OCI-LY1 (cell line): ENCODE measurements around the gene RAB4B.

Source experiments
- CTCF ChIP-seq: fragments of 200-600 bp; sonication (generic), shearing (Covaris generic); IDR thresholded peaks from 2 replicates; pipeline ENCODE4 v1.5.1; 2017; ENCODE audit warnings: mild to moderate bottlenecking, antibody characterized with exemption, low read length, moderate library complexity, mixed read lengths
- EZH2 ChIP-seq: fragments of 200-600 bp; sonication (generic), shearing (Covaris generic); IDR thresholded peaks from 2 replicates; pipeline ENCODE4 v1.8.0; 2017; ENCODE audit warnings: borderline replicate concordance, mixed run types, mild to moderate bottlenecking, antibody characterized with exemption, low read length, moderate library complexity, mixed read lengths

- no peak for TF ChIP-seq CTCF
- no peak for TF ChIP-seq EZH2
These were observed 22.4 kb downstream of the RAB4B start for GRCh38 chr19:40800339-40800996.
